Fibroblast of the conjunctiva (primary cell): ENCODE data around the gene ZNF274.
"Not testable (repeated sequence)": the region's sequence is repeated elsewhere in the genome, so short reads cannot be mapped to it uniquely, and the experiment has no call there.

Experiments
- DNase-seq: peaks from one replicate; pipeline ENCODE4 v3.0.0-alpha.2; 2010; ENCODE audit warnings: low read depth

Gene ZNF274

GRCh38 chr19:58182989-58183816 is at the start of gene ZNF274:
Gene ZNF274 (plus strand): TSS chr19:58183061. CDS start chr19:58183966, 905 bp downstream.
- DNase-seq: peak; percentile 88

- no peak for DNase-seq
Observed at GRCh38 chr19:58134244-58134643, 48.6 kb upstream of the ZNF274 start.

- no peak for DNase-seq
Observed at GRCh38 chr19:58145849-58146248, 37.0 kb upstream of the ZNF274 start.

- not testable (repeated sequence) for DNase-seq
Observed at GRCh38 chr19:58147475-58147874, 35.4 kb upstream of the ZNF274 start.

GRCh38 chr19:58150328-58150921 is 32.4 kb upstream of the ZNF274 start, which contains the start of gene ZNF329:
Gene ZNF329 (minus strand): TSS chr19:58150789. CDS start chr19:58129503, 21,286 bp downstream.
- peak; percentile 67 for DNase-seq

GRCh38 chr19:58153386-58153785 is 29.5 kb upstream of the ZNF274 start:
- no peak for DNase-seq

- peak; percentile 33 for DNase-seq
Observed at GRCh38 chr19:58154287-58154678, 28.6 kb upstream of the ZNF274 start.

- peak; percentile 84 for DNase-seq
Observed at GRCh38 chr19:58154679-58155648, 27.9 kb upstream of the ZNF274 start.

GRCh38 chr19:58157045-58157728 is 25.7 kb upstream of the ZNF274 start:
- no peak for DNase-seq

GRCh38 chr19:58166268-58166667 is 16.6 kb upstream of the ZNF274 start:
- no peak for DNase-seq

- no peak for DNase-seq
Observed at GRCh38 chr19:58166708-58167280, 16.1 kb upstream of the ZNF274 start.

GRCh38 chr19:58170860-58171259 is 12.0 kb upstream of the ZNF274 start:
- DNase-seq: no peak

- peak; percentile 14 for DNase-seq
Observed at GRCh38 chr19:58181902-58182576, 822 bp upstream of the ZNF274 start.

GRCh38 chr19:58182577-58182988 is 278 bp upstream of the ZNF274 start:
- DNase-seq: no peak

- DNase-seq: no peak
Observed at GRCh38 chr19:58183817-58184215, 955 bp downstream of the ZNF274 start.

- DNase-seq: no peak
Observed at GRCh38 chr19:58196901-58197616, 14.2 kb downstream of the ZNF274 start.

GRCh38 chr19:58203814-58204475 is 21.1 kb downstream of the ZNF274 start:
- no peak for DNase-seq

GRCh38 chr19:58204566-58204965 is 21.7 kb downstream of the ZNF274 start:
- DNase-seq: no peak

- DNase-seq: no peak
Observed at GRCh38 chr19:58209577-58209976, 26.7 kb downstream of the ZNF274 start.
